ENCODE results near the gene TMEM144.
"Not testable (repeated sequence)": the region's sequence is repeated elsewhere in the genome, so short reads cannot be mapped to it uniquely, and the experiment has no call there.

Gene TMEM144

GRCh38 chr4:158224999-158225398, 14.7 kb downstream of the TMEM144 start:
- not testable (repeated sequence) for H3K4me3 ChIP-seq (ENCODE audit: low read length); DNase-seq (ENCODE audit: low read depth, low spot score)

- DNase-seq (ENCODE audit: low read depth, low spot score); H3K4me3 ChIP-seq (ENCODE audit: low read length): not testable (repeated sequence)
Observed at GRCh38 chr4:158227880-158228279, 17.6 kb downstream of the TMEM144 start.

- not testable (repeated sequence) for H3K4me3 ChIP-seq (ENCODE audit: low read length); DNase-seq (ENCODE audit: low read depth, low spot score)
Observed at GRCh38 chr4:158228399-158228798, 18.1 kb downstream of the TMEM144 start.

GRCh38 chr4:158229768-158230167, 19.5 kb downstream of the TMEM144 start:
- DNase-seq (ENCODE audit: low read depth, low spot score) = no peak
- no peak overlapping the region for H3K4me3 ChIP-seq (ENCODE audit: low read length)

- H3K4me3 ChIP-seq (ENCODE audit: low read length) = no peak overlapping the region
- DNase-seq (ENCODE audit: low read depth, low spot score) = no peak
Observed at GRCh38 chr4:158234671-158235070, 24.4 kb downstream of the TMEM144 start.

- no peak for DNase-seq (ENCODE audit: low read depth, low spot score)
Observed at GRCh38 chr4:158236304-158237030, 26.2 kb downstream of the TMEM144 start.

GRCh38 chr4:158238575-158238974, 28.3 kb downstream of the TMEM144 start:
- no peak overlapping the region for H3K4me3 ChIP-seq (ENCODE audit: low read length)
- DNase-seq (ENCODE audit: low read depth, low spot score) = no peak

More at GRCh38 chr4:158236304-158237030, 26.2 kb downstream of the TMEM144 start:
- H3K4me3 ChIP-seq (ENCODE audit: low read length) = no peak overlapping the region

GRCh38 chr4:158239196-158239595, 28.9 kb downstream of the TMEM144 start:
- H3K4me3 ChIP-seq (ENCODE audit: low read length) = no peak overlapping the region
- no peak for DNase-seq (ENCODE audit: low read depth, low spot score)

- no peak for DNase-seq (ENCODE audit: low read depth, low spot score)
- H3K4me3 ChIP-seq (ENCODE audit: low read length) = no peak overlapping the region
Observed at GRCh38 chr4:158243071-158243470, 32.8 kb downstream of the TMEM144 start.

GRCh38 chr4:158250321-158250720, 40.0 kb downstream of the TMEM144 start:
- no peak overlapping the region for H3K4me3 ChIP-seq (ENCODE audit: low read length)
- no peak for DNase-seq (ENCODE audit: low read depth, low spot score)

GRCh38 chr4:158253350-158253980, 43.2 kb downstream of the TMEM144 start:
- peak; percentile 23 for DNase-seq (ENCODE audit: low read depth, low spot score)

GRCh38 chr4:158254292-158254691, 44.0 kb downstream of the TMEM144 start:
- H3K4me3 ChIP-seq (ENCODE audit: low read length) = no peak overlapping the region
- DNase-seq (ENCODE audit: low read depth, low spot score) = no peak

More at GRCh38 chr4:158253350-158253980, 43.2 kb downstream of the TMEM144 start:
- no peak overlapping the region for H3K4me3 ChIP-seq (ENCODE audit: low read length)

- DNase-seq (ENCODE audit: low read depth, low spot score) = peak; percentile 15
- no peak overlapping the region for H3K4me3 ChIP-seq (ENCODE audit: low read length)
Observed at GRCh38 chr4:158255727-158256324, 45.5 kb downstream of the TMEM144 start.

GRCh38 chr4:158259955-158260575, 49.8 kb downstream of the TMEM144 start:
- no peak overlapping the region for H3K4me3 ChIP-seq (ENCODE audit: low read length)
- peak; percentile 18 for DNase-seq (ENCODE audit: low read depth, low spot score)

- H3K4me3 ChIP-seq (ENCODE audit: low read length) = no peak overlapping the region
- DNase-seq (ENCODE audit: low read depth, low spot score) = no peak
Observed at GRCh38 chr4:158261480-158261879, 51.2 kb downstream of the TMEM144 start.

- no peak for DNase-seq (ENCODE audit: low read depth, low spot score)
Observed at GRCh38 chr4:158268553-158268952, 58.3 kb downstream of the TMEM144 start.

GRCh38 chr4:158274636-158275035, 64.3 kb downstream of the TMEM144 start:
- DNase-seq (ENCODE audit: low read depth, low spot score) = no peak
- no peak overlapping the region for H3K4me3 ChIP-seq (ENCODE audit: low read length)

More at GRCh38 chr4:158268553-158268952, 58.3 kb downstream of the TMEM144 start:
- no peak overlapping the region for H3K4me3 ChIP-seq (ENCODE audit: low read length)

- no peak for DNase-seq (ENCODE audit: low read depth, low spot score)
- H3K4me3 ChIP-seq (ENCODE audit: low read length) = no peak overlapping the region
Observed at GRCh38 chr4:158277558-158277957, 67.3 kb downstream of the TMEM144 start.

- not testable (repeated sequence) for H3K4me3 ChIP-seq (ENCODE audit: low read length); DNase-seq (ENCODE audit: low read depth, low spot score)
Observed at GRCh38 chr4:158279052-158279451, 68.8 kb downstream of the TMEM144 start.

GRCh38 chr4:158280856-158281255, 70.6 kb downstream of the TMEM144 start:
- no peak for DNase-seq (ENCODE audit: low read depth, low spot score)
- no peak overlapping the region for H3K4me3 ChIP-seq (ENCODE audit: low read length)
